ENCODE measurements around the gene ASCL5. TPM values are rescaled to one million over a fixed set of nuclear protein-coding genes. Genes with fewer than 3 reads are reported as not detected.

Gene ASCL5
- total RNA-seq, 2 experiments from 2014 or later: 0.49 to 0.50 TPM

GRCh38 chr1:201139756-201140155 lies 12.8 kb upstream of the ASCL5 start:
- Histone ChIP-seq H3K27ac (ENCODE audit: low read depth in 1 of 2, low read length in 2 of 2) (no peak overlapping the region), H3K9me3 (ENCODE audit: control insufficient read depth in 1 of 2, insufficient read depth in 1 of 2, low read length in 2 of 2) (no peaks in the 10 kb centered on the region), H3K4me1 (ENCODE audit: insufficient read depth, low read length) (no peaks in the 10 kb centered on the region), H3K4me3 (ENCODE audit: low read length) (no peak overlapping the region), H3K27me3 (ENCODE audit: control insufficient read depth in 1 of 2, insufficient read depth in 2 of 2, low read length in 2 of 2) (no peaks in the 10 kb centered on the region), H3K36me3 (ENCODE audit: insufficient read depth, low read length) (peaks cover 54% of the 10 kb centered on the region)
- no peaks in the 10 kb centered on the region for H3K9me3 Mint-ChIP-seq
- no peak for TF ChIP-seq CTCF (IDR thresholded peaks at IDR 0.05)
- H3K27ac Mint-ChIP-seq: no peak overlapping the region
- ChIA-PET POLR2A (no interaction called here), CTCF (no interaction called here)
- H3K4me3 Mint-ChIP-seq: no peak overlapping the region
- ATAC-seq (ENCODE audit: poor library complexity) (no peak), DNase-seq (no peak)
- peaks cover 69% of the 10 kb centered on the region for H3K36me3 Mint-ChIP-seq (ENCODE audit: low read depth)
- intact Hi-C loops (cut with DNase I, micrococcal nuclease): no loop called here
- no peaks in the 10 kb centered on the region for H3K4me1 Mint-ChIP-seq (ENCODE audit: low read depth)
- H3K27me3 Mint-ChIP-seq: no peaks in the 10 kb centered on the region

DNA sequence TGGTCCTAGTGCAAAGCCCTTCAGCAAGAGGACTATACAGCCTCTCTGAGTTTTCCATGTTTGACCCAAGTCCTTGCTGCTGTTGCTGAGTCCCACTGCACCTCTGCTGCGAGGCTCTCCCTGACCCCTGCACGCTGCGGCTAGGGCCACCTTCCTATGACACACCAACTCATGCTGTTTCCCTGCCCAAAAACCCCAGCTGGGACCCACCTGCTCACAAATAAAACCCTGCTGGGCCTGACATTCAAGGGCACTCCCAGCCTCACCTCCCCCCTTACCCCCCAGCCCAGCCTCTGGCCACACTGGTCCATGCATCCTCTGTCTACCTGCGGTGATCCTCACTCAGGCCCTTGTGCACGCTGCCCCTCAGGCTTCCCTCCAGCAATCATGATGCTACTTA lies 12.3 kb upstream of the ASCL5 start:
- H3K9me3 ChIP-seq (ENCODE audit: control insufficient read depth in 1 of 2, insufficient read depth in 1 of 2, low read length in 2 of 2): no peaks in the 10 kb centered on the region
- Mint-ChIP-seq H3K27me3 (no peaks in the 10 kb centered on the region), H3K4me3 (no peak overlapping the region), H3K9me3 (no peaks in the 10 kb centered on the region), H3K4me1 (ENCODE audit: low read depth) (no peaks in the 10 kb centered on the region), H3K36me3 (ENCODE audit: low read depth) (peaks cover 69% of the 10 kb centered on the region), H3K27ac (no peak overlapping the region)
- ChIA-PET CTCF (no interaction called here), POLR2A (interaction anchor here (2.1 kb wide), 1 partner anchor 14 kb away, joined by 4 read pairs; no protein-coding TSS in a partner anchor)
- intact Hi-C loops (cut with DNase I, micrococcal nuclease): no loop called here
- ATAC-seq (ENCODE audit: poor library complexity) (no peak), DNase-seq (no peak)
- TF ChIP-seq CTCF (IDR thresholded peaks at IDR 0.05): no peak
- no peaks in the 10 kb centered on the region for H3K4me1 ChIP-seq (ENCODE audit: insufficient read depth, low read length)
- H3K4me3 ChIP-seq (ENCODE audit: low read length): no peak overlapping the region
- no peak overlapping the region for H3K27ac ChIP-seq (ENCODE audit: low read depth in 1 of 2, low read length in 2 of 2)
- no peaks in the 10 kb centered on the region for H3K27me3 ChIP-seq (ENCODE audit: control insufficient read depth in 1 of 2, insufficient read depth in 2 of 2, low read length in 2 of 2)
- H3K36me3 ChIP-seq (ENCODE audit: insufficient read depth, low read length): peaks cover 49% of the 10 kb centered on the region

GRCh38 chr1:201138311-201138840 lies 11.4 kb upstream of the ASCL5 start:
- no peak overlapping the region for H3K4me3 Mint-ChIP-seq
- H3K27ac Mint-ChIP-seq: no peak overlapping the region
- H3K4me3 ChIP-seq (ENCODE audit: low read length): no peak overlapping the region
- intact Hi-C loops (cut with DNase I, micrococcal nuclease): no loop called here
- no peaks in the 10 kb centered on the region for H3K9me3 ChIP-seq (ENCODE audit: control insufficient read depth in 1 of 2, insufficient read depth in 1 of 2, low read length in 2 of 2)
- no peaks in the 10 kb centered on the region for H3K27me3 Mint-ChIP-seq
- no peak for TF ChIP-seq CTCF (IDR thresholded peaks at IDR 0.05)
- no peaks in the 10 kb centered on the region for H3K4me1 ChIP-seq (ENCODE audit: insufficient read depth, low read length)
- H3K27ac ChIP-seq (ENCODE audit: low read depth in 1 of 2, low read length in 2 of 2): no peak overlapping the region
- H3K36me3 ChIP-seq (ENCODE audit: insufficient read depth, low read length): peaks cover 40% of the 10 kb centered on the region
- ChIA-PET CTCF (no interaction called here), POLR2A (interaction anchor here (2.1 kb wide), 1 partner anchor 15 kb away, joined by 4 read pairs; no protein-coding TSS in a partner anchor)
- H3K9me3 Mint-ChIP-seq: no peaks in the 10 kb centered on the region
- no peaks in the 10 kb centered on the region for H3K4me1 Mint-ChIP-seq (ENCODE audit: low read depth)
- no peak for DNase-seq
- peaks cover 63% of the 10 kb centered on the region for H3K36me3 Mint-ChIP-seq (ENCODE audit: low read depth)
- no peaks in the 10 kb centered on the region for H3K27me3 ChIP-seq (ENCODE audit: control insufficient read depth in 1 of 2, insufficient read depth in 2 of 2, low read length in 2 of 2)
- ATAC-seq (ENCODE audit: poor library complexity): no peak

All from CD4-positive, alpha-beta T cell (primary cell).